ENCODE results near the gene CD247. TPM values are rescaled to one million over a fixed set of nuclear protein-coding genes. Genes with fewer than 3 reads are reported as not detected.
A peak's percentile ranks its signal among the peaks of the same experiment; 100 is the strongest.

CD247 gene
- total and polyA plus RNA-seq, 9 of the 15 experiments (the other 6 are each of a cell fraction or from before 2014, with no cell fraction given): 0.08 to 0.42 (median 0.28) TPM; not detected in 5

GRCh38 chr1:167555971-167556714, 37.8 kb upstream of the CD247 start (continued):
- TF ChIP-seq EZH2 (IDR thresholded peaks at IDR 0.05; ENCODE audit: borderline replicate concordance, low read depth, low read length) (no peak), DACH1 (IDR thresholded peaks at IDR 0.05; ENCODE audit: partially characterized antibody) (no peak), KLF16 (IDR thresholded peaks at IDR 0.05) (0 out of 2 replicates have a peak, but pooled peaks have one; percentile 33), ZNF785 (CRISPR knock-in tag; IDR thresholded peaks at IDR 0.05) (no peak), BCLAF1 (IDR thresholded peaks at IDR 0.05; ENCODE audit: borderline replicate concordance in 1 of 2, control insufficient read depth in 1 of 2, low read depth in 2 of 2, low read length in 1 of 2) (no peak), HINFP (tag; conservative IDR thresholded peaks at IDR 0.05; ENCODE audit: low read depth) (no peak), PATZ1 (CRISPR knock-in tag; IDR thresholded peaks at IDR 0.05; ENCODE audit: borderline replicate concordance) (no peak), CHD2 (IDR thresholded peaks at IDR 0.05; ENCODE audit: low read depth, low read length) (no peak), MEIS2 (IDR thresholded peaks at IDR 0.05; ENCODE audit: partially characterized antibody) (no peak), ZNF165 (CRISPR knock-in tag; IDR thresholded peaks at IDR 0.05; ENCODE audit: borderline replicate concordance) (no peak), NFXL1 (CRISPR knock-in tag; IDR thresholded peaks at IDR 0.05) (no peak), STAT6 (CRISPR knock-in tag; IDR thresholded peaks at IDR 0.05) (no peak), CEBPB (tag; IDR thresholded peaks at IDR 0.05) (peak; percentile 94), NEUROD1 (IDR thresholded peaks at IDR 0.05; ENCODE audit: borderline replicate concordance, low read depth, low read length, partially characterized antibody) (no peak), HSF4 (CRISPR knock-in tag; IDR thresholded peaks at IDR 0.05; ENCODE audit: borderline replicate concordance) (no peak), MCM3 (IDR thresholded peaks at IDR 0.05) (no peak), ZNF217 (CRISPR knock-in tag; IDR thresholded peaks at IDR 0.05) (no peak), PYGO2 (tag; IDR thresholded peaks at IDR 0.05) (no peak), CTBP1 (IDR thresholded peaks at IDR 0.05; ENCODE audit: borderline replicate concordance) (0 out of 2 replicates have a peak, but pooled peaks have one; percentile 33)
